HEK293 (cell line): ENCODE data around the gene NINL.

ENCODE experiments used
- CTCF ChIA-PET: fragments of 350-600 bp; formaldehyde crosslinking; extraction: SDS; loops from one replicate; lab custom pipeline; 2021; ENCODE audit warnings: antibody characterized with exemption; lab: Yijun Ruan, JAX
- POLR2A ChIA-PET: fragments of 300-600 bp; formaldehyde crosslinking; extraction: SDS; loops from one replicate; lab custom pipeline; 2020; ENCODE audit warnings: antibody characterized with exemption, inconsistent platforms; lab: Yijun Ruan, JAX
- H3K27ac ChIP-seq: fragments of 200-500 bp; sonication (Bioruptor generic); 2 replicates; pipeline ENCODE4 v1.5.1; 2014; ENCODE audit warnings: low read depth, low read length, control low read depth, inconsistent platforms; ENCODE audit errors: extremely low read depth
- H3K36me3 ChIP-seq, 2 experiments: fragments of 200-500 bp in 1 of 2; sonication (Bioruptor generic) in 1 of 2; 1 replicate in 1 of 2; 2 replicates in 1 of 2; pipeline ENCODE4 v1.5.1; 2014 to 2017; ENCODE audit warnings: inconsistent platforms in 2 of 2, low read length in 2 of 2; ENCODE audit not compliant: control insufficient read depth in 2 of 2, insufficient read depth in 1 of 2
- H3K4me1 ChIP-seq: fragments of 200-500 bp; sonication (Bioruptor generic); 2 replicates; pipeline ENCODE4 v1.5.1; 2014; ENCODE audit warnings: mild to moderate bottlenecking, low read length, inconsistent platforms; ENCODE audit not compliant: control insufficient read depth, insufficient read depth
- H3K4me3 ChIP-seq: 2 replicates; pipeline ENCODE4 v1.5.1; 2011; ENCODE audit warnings: low read depth, mild to moderate bottlenecking, control low read depth, low read length, moderate library complexity
- H3K9me3 ChIP-seq: fragments of 200-500 bp; sonication (Bioruptor generic); 2 replicates; pipeline ENCODE4 v1.5.1; 2014; ENCODE audit warnings: low read depth, low read length, inconsistent platforms; ENCODE audit not compliant: control insufficient read depth, insufficient read depth
- IKZF3 ChIP-seq: fragments of 450-650 bp; IDR thresholded peaks from 2 replicates; pipeline ENCODE4 v1.5.0; 2018; ENCODE audit warnings: missing biosample characterization, mild to moderate bottlenecking, missing genetic modification characterization, moderate library complexity
- KLF1 ChIP-seq: fragments of 450-650 bp; formaldehyde crosslinking; IDR thresholded peaks from 2 replicates; pipeline ENCODE4 v1.5.1; 2016; ENCODE audit warnings: missing biosample characterization, missing genetic modification characterization
- SP2 ChIP-seq: fragments of 450-650 bp; formaldehyde crosslinking; IDR thresholded peaks from 2 replicates; pipeline ENCODE4 v1.5.1; 2016; ENCODE audit warnings: missing biosample characterization, missing genetic modification characterization
- SP7 ChIP-seq: fragments of 450-650 bp; formaldehyde crosslinking; IDR thresholded peaks from 2 replicates; pipeline ENCODE4 v1.5.1; 2016; ENCODE audit warnings: missing biosample characterization, missing genetic modification characterization
- ZBTB8A ChIP-seq: fragments of 450-650 bp; formaldehyde crosslinking; IDR thresholded peaks from 2 replicates; pipeline ENCODE4 v1.5.1; 2016; ENCODE audit warnings: missing biosample characterization, missing genetic modification characterization
- ZNF112 ChIP-seq: fragments of 450-650 bp; formaldehyde crosslinking; IDR thresholded peaks from 2 replicates; pipeline ENCODE4 v1.5.0; 2017; ENCODE audit warnings: missing biosample characterization, missing genetic modification characterization
- ZNF138 ChIP-seq: fragments of 450-650 bp; formaldehyde crosslinking; IDR thresholded peaks from 2 replicates; pipeline ENCODE4 v1.5.1; 2016; ENCODE audit warnings: missing biosample characterization, missing genetic modification characterization, borderline replicate concordance
- ZNF366 ChIP-seq: fragments of 450-650 bp; formaldehyde crosslinking; conservative IDR thresholded peaks from 2 replicates; pipeline ENCODE4 v1.5.1; 2016; ENCODE audit warnings: missing biosample characterization, missing genetic modification characterization
- ZNF391 ChIP-seq: fragments of 450-650 bp; formaldehyde crosslinking; IDR thresholded peaks from 2 replicates; pipeline ENCODE4 v1.5.1; 2016; ENCODE audit warnings: low read depth, missing biosample characterization, missing genetic modification characterization, borderline replicate concordance
- ZNF416 ChIP-seq: fragments of 450-650 bp; formaldehyde crosslinking; IDR thresholded peaks from 2 replicates; pipeline ENCODE4 v1.5.1; 2016; ENCODE audit warnings: missing biosample characterization, missing genetic modification characterization
- ZNF521 ChIP-seq: fragments of 450-650 bp; formaldehyde crosslinking; IDR thresholded peaks from 2 replicates; pipeline ENCODE4 v1.5.1; 2017; ENCODE audit warnings: missing biosample characterization, mild to moderate bottlenecking, missing genetic modification characterization
- ZNF558 ChIP-seq: fragments of 450-650 bp; formaldehyde crosslinking; IDR thresholded peaks from 2 replicates; pipeline ENCODE4 v1.5.1; 2016; ENCODE audit warnings: missing biosample characterization, missing genetic modification characterization
- ZNF561 ChIP-seq: fragments of 450-650 bp; IDR thresholded peaks from 2 replicates; pipeline ENCODE4 v1.5.1; 2018; ENCODE audit warnings: missing biosample characterization, missing genetic modification characterization, borderline replicate concordance
- ZNF596 ChIP-seq: fragments of 450-650 bp; IDR thresholded peaks from 2 replicates; pipeline ENCODE4 v1.5.0; 2018; ENCODE audit warnings: missing biosample characterization, mild to moderate bottlenecking, missing genetic modification characterization, moderate library complexity
- ZNF654 ChIP-seq: fragments of 450-650 bp; formaldehyde crosslinking; IDR thresholded peaks from 2 replicates; pipeline ENCODE4 v1.5.1; 2016; ENCODE audit warnings: low read depth, missing biosample characterization, missing genetic modification characterization
- ZXDB ChIP-seq: fragments of 450-650 bp; formaldehyde crosslinking; IDR thresholded peaks from 2 replicates; pipeline ENCODE4 v1.5.1; 2016; ENCODE audit warnings: missing biosample characterization, missing genetic modification characterization
- TF ChIP-seq, protein P1 (sequence below): fragments of 450-650 bp; formaldehyde crosslinking; IDR thresholded peaks from 2 replicates; pipeline ENCODE4 v1.5.1; 2016; ENCODE audit warnings: missing biosample characterization, missing genetic modification characterization, borderline replicate concordance
- TF ChIP-seq, protein P2 (sequence below): fragments of 450-650 bp; formaldehyde crosslinking; IDR thresholded peaks from 2 replicates; pipeline ENCODE4 v1.5.1; 2017; ENCODE audit warnings: missing biosample characterization, missing genetic modification characterization
- TF ChIP-seq, protein P3 (sequence below): fragments of 450-650 bp; formaldehyde crosslinking; IDR thresholded peaks from 2 replicates; pipeline ENCODE4 v1.5.1; 2016; ENCODE audit warnings: missing biosample characterization, missing genetic modification characterization
- TF ChIP-seq, protein P4 (sequence below): fragments of 450-650 bp; formaldehyde crosslinking; optimal IDR thresholded peaks from 2 replicates; pipeline ENCODE3; 2016; ENCODE audit warnings: missing biosample characterization, mild to moderate bottlenecking, missing genetic modification characterization
- TF ChIP-seq, protein P5 (sequence below): fragments of 450-650 bp; formaldehyde crosslinking; IDR thresholded peaks from 2 replicates; pipeline ENCODE4 v1.5.1; 2016; ENCODE audit warnings: missing biosample characterization, missing genetic modification characterization
- TF ChIP-seq, protein P6 (sequence below): fragments of 450-650 bp; formaldehyde crosslinking; IDR thresholded peaks from 2 replicates; pipeline ENCODE4 v1.5.1; 2016; ENCODE audit warnings: missing biosample characterization, missing genetic modification characterization

NINL gene

DNA sequence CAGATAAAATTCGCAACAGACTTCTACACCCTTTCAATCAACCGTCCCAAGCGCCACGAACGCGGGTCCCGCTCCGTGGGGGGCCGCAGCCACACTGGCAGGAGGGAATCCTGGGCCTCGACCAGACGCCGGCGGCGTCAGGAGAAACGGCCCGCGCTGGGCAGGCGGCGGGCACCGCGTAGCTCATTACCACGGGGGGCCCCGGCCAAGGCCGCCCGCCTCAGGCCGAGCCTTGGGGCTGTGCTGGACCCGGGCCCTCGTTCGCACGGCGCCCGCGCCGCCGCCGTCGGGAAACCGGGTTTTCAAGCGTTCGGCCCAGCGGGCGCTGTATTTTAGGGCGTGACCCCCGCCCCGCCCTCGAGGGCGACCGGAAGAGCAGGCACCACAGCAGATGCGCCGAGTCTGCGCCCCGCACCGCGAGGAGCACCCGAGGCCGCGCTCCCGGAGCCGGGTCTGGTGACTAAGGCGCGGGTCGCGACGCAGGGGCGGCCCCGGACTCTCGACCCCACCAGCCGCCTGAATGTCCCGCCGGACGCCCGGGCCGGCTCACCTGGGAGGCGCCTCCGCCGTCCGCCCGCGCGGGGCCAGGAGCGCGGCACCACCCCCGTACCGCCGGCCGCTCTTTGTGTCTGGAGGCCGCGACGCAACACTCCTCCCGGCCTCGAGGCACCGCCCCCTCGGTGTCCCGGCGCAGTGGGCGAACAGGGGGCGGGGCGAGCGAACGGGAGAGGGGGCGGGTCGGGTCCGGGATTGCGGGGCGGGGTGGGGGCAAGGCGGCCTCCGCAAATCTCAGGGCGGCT is at the start of gene NINL (continued):
- TF ChIP-seq, protein P1, sequence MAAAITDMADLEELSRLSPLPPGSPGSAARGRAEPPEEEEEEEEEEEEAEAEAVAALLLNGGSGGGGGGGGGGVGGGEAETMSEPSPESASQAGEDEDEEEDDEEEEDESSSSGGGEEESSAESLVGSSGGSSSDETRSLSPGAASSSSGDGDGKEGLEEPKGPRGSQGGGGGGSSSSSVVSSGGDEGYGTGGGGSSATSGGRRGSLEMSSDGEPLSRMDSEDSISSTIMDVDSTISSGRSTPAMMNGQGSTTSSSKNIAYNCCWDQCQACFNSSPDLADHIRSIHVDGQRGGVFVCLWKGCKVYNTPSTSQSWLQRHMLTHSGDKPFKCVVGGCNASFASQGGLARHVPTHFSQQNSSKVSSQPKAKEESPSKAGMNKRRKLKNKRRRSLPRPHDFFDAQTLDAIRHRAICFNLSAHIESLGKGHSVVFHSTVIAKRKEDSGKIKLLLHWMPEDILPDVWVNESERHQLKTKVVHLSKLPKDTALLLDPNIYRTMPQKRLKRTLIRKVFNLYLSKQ (tag by site-specific recombination) = no peak
- TF ChIP-seq ZNF112 (tag by site-specific recombination) = no peak
- TF ChIP-seq ZBTB8A (tag by site-specific recombination) = peak; percentile 99
- TF ChIP-seq, protein P2, sequence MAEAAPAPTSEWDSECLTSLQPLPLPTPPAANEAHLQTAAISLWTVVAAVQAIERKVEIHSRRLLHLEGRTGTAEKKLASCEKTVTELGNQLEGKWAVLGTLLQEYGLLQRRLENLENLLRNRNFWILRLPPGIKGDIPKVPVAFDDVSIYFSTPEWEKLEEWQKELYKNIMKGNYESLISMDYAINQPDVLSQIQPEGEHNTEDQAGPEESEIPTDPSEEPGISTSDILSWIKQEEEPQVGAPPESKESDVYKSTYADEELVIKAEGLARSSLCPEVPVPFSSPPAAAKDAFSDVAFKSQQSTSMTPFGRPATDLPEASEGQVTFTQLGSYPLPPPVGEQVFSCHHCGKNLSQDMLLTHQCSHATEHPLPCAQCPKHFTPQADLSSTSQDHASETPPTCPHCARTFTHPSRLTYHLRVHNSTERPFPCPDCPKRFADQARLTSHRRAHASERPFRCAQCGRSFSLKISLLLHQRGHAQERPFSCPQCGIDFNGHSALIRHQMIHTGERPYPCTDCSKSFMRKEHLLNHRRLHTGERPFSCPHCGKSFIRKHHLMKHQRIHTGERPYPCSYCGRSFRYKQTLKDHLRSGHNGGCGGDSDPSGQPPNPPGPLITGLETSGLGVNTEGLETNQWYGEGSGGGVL (tag by site-specific recombination) = peak; percentile 22; the same call in 1 of the 2 replicates
- TF ChIP-seq ZNF596 (tag by site-specific recombination) = 0 out of 2 replicates have a peak, but pooled peaks have one; percentile 15
- no peak for TF ChIP-seq ZNF521
- TF ChIP-seq SP2 (tag by site-specific recombination) = peak; percentile 49; the same call in 1 of the 2 replicates
- peak; percentile 85 for TF ChIP-seq KLF1 (tag by site-specific recombination)
- TF ChIP-seq, protein P3, sequence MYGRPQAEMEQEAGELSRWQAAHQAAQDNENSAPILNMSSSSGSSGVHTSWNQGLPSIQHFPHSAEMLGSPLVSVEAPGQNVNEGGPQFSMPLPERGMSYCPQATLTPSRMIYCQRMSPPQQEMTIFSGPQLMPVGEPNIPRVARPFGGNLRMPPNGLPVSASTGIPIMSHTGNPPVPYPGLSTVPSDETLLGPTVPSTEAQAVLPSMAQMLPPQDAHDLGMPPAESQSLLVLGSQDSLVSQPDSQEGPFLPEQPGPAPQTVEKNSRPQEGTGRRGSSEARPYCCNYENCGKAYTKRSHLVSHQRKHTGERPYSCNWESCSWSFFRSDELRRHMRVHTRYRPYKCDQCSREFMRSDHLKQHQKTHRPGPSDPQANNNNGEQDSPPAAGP (tag by site-specific recombination) = no peak
- peak; percentile 72 for TF ChIP-seq ZNF561
- TF ChIP-seq, protein P4, sequence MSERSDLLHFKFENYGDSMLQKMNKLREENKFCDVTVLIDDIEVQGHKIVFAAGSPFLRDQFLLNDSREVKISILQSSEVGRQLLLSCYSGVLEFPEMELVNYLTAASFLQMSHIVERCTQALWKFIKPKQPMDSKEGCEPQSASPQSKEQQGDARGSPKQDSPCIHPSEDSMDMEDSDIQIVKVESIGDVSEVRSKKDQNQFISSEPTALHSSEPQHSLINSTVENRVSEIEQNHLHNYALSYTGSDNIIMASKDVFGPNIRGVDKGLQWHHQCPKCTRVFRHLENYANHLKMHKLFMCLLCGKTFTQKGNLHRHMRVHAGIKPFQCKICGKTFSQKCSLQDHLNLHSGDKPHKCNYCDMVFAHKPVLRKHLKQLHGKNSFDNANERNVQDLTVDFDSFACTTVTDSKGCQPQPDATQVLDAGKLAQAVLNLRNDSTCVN = peak; percentile 89
- 0 out of 2 replicates have a peak, but pooled peaks have one; percentile 30 for TF ChIP-seq ZNF366 (tag by site-specific recombination)
- TF ChIP-seq ZXDB (tag by site-specific recombination) = 0 out of 2 replicates have a peak, but pooled peaks have one; percentile 16

DNA sequence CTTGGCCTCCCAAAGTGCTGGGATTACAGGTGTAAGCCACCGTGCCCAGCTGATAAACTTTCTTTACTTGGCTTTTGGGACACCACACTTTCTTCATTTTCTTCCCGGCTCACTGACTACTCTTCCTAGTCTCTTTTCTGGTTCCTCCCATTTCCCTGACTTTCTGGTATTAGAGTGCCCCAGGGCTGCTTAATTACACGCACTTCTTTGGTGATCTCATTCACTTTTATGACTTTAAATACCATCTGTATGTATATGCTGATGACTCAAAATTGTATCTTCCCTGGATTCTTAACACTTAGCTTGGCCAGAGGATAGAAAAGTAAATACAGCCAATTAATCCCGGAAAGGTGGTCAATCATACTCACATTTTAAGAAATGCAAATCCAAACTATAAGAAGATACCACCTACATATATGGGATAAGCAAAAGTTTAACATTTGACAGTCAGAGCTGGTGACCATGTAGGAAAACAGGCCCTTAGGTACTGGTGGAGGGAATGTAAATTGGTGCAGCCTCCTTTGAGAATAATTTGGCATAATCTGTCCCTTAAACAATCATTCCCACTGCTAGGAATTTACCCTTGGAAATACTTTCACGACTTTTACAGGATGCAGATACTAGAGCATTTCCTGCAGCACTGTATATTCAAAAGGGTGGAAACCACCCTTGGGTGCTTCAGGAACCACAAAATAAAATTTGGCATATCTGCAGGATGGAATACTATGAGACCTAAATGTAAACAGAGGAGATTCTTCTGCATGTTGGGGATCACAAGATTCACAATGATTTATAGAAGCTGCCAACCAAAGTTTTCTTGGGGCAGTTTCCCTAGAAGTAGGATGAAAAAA is 47.8 kb upstream of the NINL start:
- CTCF ChIA-PET = no interaction called here
- Histone ChIP-seq H3K27ac (no peak overlapping the region), H3K36me3 (peaks cover 0 to 19% of the 10 kb centered on the region in 2 experiments; a peak in 2 of 3 replicates), H3K9me3 (no peaks in the 10 kb centered on the region), H3K4me3 (no peak overlapping the region), H3K4me1 (no peaks in the 10 kb centered on the region)
- POLR2A ChIA-PET = interaction anchor here (0.5 kb wide), 1 partner anchor 640 kb away, joined by 3 read pairs; the partner anchor contains the start of gene APMAP
- TF ChIP-seq ZNF561 (no peak), ZNF416 (no peak), IKZF3 (tag by site-specific recombination) (peak; percentile 38; the same call in 1 of the 2 replicates), ZNF138 (tag by site-specific recombination) (no peak), ZNF391 (0 out of 2 replicates have a peak, but pooled peaks have one; percentile 46), SP7 (tag by site-specific recombination) (peak; percentile 92), ZNF654 (peak; percentile 6; the same call in 1 of the 2 replicates), ZNF558 (0 out of 2 replicates have a peak, but pooled peaks have one; percentile 27)
- TF ChIP-seq, protein P5, sequence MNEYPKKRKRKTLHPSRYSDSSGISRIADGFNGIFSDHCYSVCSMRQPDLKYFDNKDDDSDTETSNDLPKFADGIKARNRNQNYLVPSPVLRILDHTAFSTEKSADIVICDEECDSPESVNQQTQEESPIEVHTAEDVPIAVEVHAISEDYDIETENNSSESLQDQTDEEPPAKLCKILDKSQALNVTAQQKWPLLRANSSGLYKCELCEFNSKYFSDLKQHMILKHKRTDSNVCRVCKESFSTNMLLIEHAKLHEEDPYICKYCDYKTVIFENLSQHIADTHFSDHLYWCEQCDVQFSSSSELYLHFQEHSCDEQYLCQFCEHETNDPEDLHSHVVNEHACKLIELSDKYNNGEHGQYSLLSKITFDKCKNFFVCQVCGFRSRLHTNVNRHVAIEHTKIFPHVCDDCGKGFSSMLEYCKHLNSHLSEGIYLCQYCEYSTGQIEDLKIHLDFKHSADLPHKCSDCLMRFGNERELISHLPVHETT (tag by site-specific recombination) = peak; percentile 76
- TF ChIP-seq, protein P6, sequence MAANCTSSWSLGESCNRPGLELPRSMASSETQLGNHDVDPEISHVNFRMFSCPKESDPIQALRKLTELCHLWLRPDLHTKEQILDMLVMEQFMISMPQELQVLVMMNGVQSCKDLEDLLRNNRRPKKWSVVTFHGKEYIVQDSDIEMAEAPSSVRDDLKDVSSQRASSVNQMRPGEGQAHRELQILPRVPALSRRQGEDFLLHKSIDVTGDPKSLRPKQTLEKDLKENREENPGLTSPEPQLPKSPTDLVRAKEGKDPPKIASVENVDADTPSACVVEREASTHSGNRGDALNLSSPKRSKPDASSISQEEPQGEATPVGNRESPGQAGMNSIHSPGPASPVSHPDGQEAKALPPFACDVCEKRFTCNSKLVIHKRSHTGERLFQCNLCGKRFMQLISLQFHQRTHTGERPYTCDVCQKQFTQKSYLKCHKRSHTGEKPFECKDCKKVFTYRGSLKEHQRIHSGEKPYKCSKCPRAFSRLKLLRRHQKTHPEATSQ (tag by site-specific recombination) = 0 out of 2 replicates have a peak, but pooled peaks have one; percentile 22
- TF ChIP-seq, protein P3 (tag by site-specific recombination) = 0 out of 2 replicates have a peak, but pooled peaks have one; percentile 34
